ENCODE data around the gene GIPC1.
"Not testable (repeated sequence)": the region's sequence is repeated elsewhere in the genome, so short reads cannot be mapped to it uniquely, and the experiment has no call there.

The GIPC1 gene, protein sequence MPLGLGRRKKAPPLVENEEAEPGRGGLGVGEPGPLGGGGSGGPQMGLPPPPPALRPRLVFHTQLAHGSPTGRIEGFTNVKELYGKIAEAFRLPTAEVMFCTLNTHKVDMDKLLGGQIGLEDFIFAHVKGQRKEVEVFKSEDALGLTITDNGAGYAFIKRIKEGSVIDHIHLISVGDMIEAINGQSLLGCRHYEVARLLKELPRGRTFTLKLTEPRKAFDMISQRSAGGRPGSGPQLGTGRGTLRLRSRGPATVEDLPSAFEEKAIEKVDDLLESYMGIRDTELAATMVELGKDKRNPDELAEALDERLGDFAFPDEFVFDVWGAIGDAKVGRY

DNA sequence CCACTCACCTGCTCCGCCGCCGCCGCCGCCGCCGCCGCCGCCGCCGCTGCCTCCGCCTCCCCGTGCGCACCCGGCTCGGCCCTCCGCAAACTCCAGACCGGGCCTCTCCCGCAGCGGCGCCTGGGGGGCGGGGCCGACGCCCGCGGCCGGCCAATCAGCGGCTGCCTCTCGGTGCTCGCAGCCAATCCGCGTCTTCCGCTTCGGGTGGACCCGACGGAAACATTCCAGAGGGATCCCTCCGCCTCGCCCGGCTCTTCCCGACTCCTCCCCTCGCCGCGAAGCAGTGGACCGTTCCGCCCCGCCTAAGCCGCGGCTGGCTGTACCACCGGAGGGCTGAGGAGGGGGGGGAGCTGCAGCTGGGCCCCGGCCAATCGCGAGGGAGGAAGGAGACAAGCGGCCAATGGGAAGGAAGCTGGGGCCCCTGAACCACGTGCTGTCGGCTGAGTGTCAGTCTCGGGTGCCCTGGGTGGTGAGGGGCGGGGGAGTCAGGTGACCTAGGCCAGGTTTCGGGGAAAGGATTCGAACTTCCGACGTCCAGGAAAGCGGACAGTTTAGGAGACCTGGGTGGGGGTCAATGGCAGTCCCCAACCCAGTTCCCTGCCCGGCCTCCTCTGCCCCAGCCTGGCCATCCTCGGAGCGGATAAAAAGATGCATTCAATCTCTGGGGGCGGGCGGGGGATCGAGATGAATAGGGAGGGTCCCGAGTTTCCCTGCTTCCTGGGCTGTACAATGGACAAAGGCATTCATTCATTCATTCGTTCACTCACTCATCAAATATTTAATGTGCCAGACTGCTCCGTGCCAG lies at the start of gene GIPC1:
Gene GIPC1 (minus strand): TSS at position 99 of the 805 bp plus-strand sequence. CDS start 13,151 bp downstream, outside the sequence.
- H3K4me1 ChIP-seq (ENCODE audit: insufficient read depth, low read length), result no peaks in the 10 kb centered on the region; the same call in 1 of the 2 replicates
- no peaks in the 10 kb centered on the region; the same call in 1 of the 2 replicates for H3K27me3 ChIP-seq (ENCODE audit: insufficient read depth, low read length)
- no peak within 1 kb of the TSS for H3K27ac ChIP-seq (ENCODE audit: low read length)
- H3K36me3 ChIP-seq (ENCODE audit: insufficient read depth, low read depth, low read length), result peaks cover 10% of the 10 kb centered on the region; the same call in 1 of the 2 replicates
- peak within 1 kb of the TSS; percentile 86 for H3K4me3 ChIP-seq (ENCODE audit: low read length)
- H3K9me3 ChIP-seq (ENCODE audit: insufficient read depth, low read depth, low read length), result no peaks in the 10 kb centered on the region
- peak within 1 kb of the TSS; percentile 78; the same call in 1 of the 2 replicates for H3K9ac ChIP-seq (ENCODE audit: low read depth, low read length)

DNA sequence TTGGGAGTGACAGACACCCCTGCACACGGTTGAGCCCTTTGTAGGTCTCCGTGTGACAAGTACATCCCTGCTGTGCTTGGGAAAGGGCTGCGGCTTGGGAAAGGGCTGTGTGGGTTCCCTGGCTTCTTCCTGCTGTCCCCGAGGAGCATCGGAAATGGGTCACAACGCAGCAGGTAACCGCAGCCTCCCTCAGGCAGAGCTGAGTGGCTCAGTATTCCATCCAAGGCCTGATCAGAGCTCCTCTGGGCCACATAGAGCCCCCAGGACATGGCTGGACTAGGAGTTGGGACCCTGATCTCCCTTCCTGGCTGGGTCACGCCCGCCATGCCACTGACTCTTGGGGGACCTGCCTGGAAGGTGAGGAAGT lies 49.8 kb upstream of the GIPC1 start:
- Histone ChIP-seq H3K4me3 (ENCODE audit: low read length) (no peak overlapping the region), H3K36me3 (ENCODE audit: insufficient read depth, low read depth, low read length) (no peaks in the 10 kb centered on the region), H3K4me1 (ENCODE audit: insufficient read depth, low read length) (no peaks in the 10 kb centered on the region), H3K9me3 (ENCODE audit: insufficient read depth, low read depth, low read length) (no peaks in the 10 kb centered on the region), H3K27ac (ENCODE audit: low read length) (no peak overlapping the region), H3K9ac (ENCODE audit: low read depth, low read length) (no peak overlapping the region), H3K27me3 (ENCODE audit: insufficient read depth, low read length) (no peaks in the 10 kb centered on the region)

DNA sequence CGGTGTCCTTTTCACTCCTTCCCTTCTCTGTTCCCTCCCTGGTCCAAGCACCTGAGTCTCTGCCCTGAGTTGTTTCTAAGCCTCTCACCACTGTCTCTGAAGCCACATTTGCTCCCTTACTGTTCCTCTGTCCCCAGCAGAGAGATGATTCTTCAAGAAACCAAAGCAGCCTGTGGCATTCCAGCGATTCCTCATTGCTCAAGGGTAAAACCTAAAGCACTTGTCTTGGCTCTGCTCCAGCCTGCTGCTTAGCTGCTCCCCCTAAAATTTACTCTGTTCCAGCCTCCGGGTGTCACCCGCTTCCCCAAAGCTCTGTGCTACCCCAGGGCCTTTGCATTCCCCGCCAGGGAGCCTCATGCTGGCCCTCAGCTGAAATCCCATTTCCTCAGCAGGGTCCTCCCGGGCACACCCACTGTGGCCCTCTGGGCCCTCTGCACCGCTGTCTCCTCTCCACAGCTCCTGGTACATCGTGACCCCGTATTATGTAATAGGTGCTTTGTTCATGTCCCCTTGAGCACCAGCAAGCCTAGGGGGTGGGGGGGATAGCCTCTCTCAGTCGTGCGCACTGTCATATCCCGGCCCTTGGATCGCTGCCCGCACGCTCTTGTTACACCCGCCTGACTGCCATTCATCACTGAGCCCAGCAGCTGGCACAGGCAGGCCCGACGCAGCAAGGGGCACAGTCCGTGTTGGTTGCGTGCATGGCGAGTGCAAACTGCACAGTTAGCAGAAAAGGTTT lies 49.2 kb upstream of the GIPC1 start:
- Histone ChIP-seq H3K27me3 (ENCODE audit: insufficient read depth, low read length) (no peaks in the 10 kb centered on the region), H3K4me1 (ENCODE audit: insufficient read depth, low read length) (no peaks in the 10 kb centered on the region), H3K4me3 (ENCODE audit: low read length) (no peak overlapping the region), H3K9me3 (ENCODE audit: insufficient read depth, low read depth, low read length) (no peaks in the 10 kb centered on the region), H3K9ac (ENCODE audit: low read depth, low read length) (no peak overlapping the region), H3K36me3 (ENCODE audit: insufficient read depth, low read depth, low read length) (no peaks in the 10 kb centered on the region), H3K27ac (ENCODE audit: low read length) (no peak overlapping the region)

DNA sequence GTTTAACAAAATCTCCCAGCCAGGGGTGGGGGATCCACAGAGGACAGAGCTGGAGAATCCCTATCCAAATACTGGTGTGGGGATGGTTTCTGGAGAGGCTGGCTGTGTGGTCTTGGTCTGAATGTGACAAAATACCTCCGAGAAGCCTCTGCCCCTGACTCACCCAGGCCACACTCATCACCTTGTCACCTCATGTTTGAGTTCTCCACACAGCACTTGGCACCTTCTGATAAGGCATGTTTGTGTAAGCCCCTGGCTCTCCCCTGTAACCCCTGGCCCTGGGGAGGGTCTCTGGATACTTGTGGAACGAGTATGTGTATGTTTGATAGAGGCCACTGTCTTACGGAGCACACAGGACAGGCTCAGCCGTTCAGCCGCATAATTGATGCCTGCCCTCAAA lies 48.1 kb upstream of the GIPC1 start:
- H3K9ac ChIP-seq (ENCODE audit: low read depth, low read length), result no peak overlapping the region
- no peaks in the 10 kb centered on the region for H3K27me3 ChIP-seq (ENCODE audit: insufficient read depth, low read length)
- H3K4me3 ChIP-seq (ENCODE audit: low read length), result no peak overlapping the region
- no peaks in the 10 kb centered on the region for H3K36me3 ChIP-seq (ENCODE audit: insufficient read depth, low read depth, low read length)
- H3K27ac ChIP-seq (ENCODE audit: low read length), result no peak overlapping the region
- H3K4me1 ChIP-seq (ENCODE audit: insufficient read depth, low read length), result no peaks in the 10 kb centered on the region
- H3K9me3 ChIP-seq (ENCODE audit: insufficient read depth, low read depth, low read length), result no peaks in the 10 kb centered on the region

DNA sequence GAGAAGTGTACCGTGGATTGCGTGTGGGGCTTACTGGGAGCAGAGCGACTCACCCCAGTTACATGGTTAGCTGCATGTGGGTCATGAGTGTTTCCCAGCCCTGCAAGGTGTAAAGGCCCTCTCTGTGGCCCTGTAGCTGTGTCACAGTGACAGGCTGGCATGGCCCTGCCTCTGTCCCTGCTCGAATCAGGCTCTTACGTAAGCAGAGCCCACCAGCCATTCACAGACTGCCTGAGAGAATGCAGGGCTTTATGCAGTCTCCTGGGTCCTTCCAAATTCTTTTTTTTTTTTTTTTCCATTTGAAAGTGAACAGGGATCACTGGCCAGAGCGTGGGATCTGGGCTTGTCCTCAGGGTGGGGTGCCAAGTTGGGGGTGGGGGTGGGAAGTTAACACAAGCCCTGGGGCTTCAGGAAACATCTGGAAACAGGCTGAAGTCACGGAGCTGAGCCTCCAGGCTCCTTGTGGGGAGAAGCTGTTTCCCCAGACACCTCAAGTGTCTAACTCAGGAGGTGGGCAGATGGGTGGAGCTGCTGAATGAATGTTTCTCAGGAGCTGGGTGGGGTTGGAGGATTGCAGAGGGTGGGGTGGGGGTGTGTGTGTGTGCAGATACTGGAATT lies 46.9 kb upstream of the GIPC1 start:
- no peaks in the 10 kb centered on the region for H3K36me3 ChIP-seq (ENCODE audit: insufficient read depth, low read depth, low read length)
- H3K9ac ChIP-seq (ENCODE audit: low read depth, low read length), result no peak overlapping the region; the same call in 1 of the 2 replicates
- H3K27me3 ChIP-seq (ENCODE audit: insufficient read depth, low read length), result no peaks in the 10 kb centered on the region
- no peaks in the 10 kb centered on the region for H3K4me1 ChIP-seq (ENCODE audit: insufficient read depth, low read length)
- no peak overlapping the region for H3K27ac ChIP-seq (ENCODE audit: low read length)
- no peak overlapping the region for H3K4me3 ChIP-seq (ENCODE audit: low read length)
- H3K9me3 ChIP-seq (ENCODE audit: insufficient read depth, low read depth, low read length), result no peaks in the 10 kb centered on the region

DNA sequence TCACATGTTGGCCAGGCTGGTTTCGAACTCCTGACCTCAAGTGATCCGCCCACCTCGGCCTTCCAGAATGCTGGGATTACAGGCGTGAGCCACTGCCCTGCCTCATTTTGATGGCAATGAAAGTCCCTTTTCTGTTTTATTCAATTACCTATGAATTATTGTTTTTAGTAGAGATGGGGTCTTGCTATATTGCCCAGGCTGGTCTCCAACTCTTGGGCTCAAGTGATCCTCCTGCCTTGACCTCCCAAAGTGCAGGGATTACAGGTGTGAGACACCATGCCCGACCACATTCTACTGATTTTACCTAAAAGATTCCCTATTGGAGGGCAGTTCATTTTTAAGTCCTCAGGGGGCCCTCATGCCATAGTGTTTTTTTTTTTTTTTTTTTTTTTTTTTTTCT lies 46.1 kb upstream of the GIPC1 start:
- not testable (repeated sequence) for H3K4me1 ChIP-seq (ENCODE audit: insufficient read depth, low read length); H3K27me3 ChIP-seq (ENCODE audit: insufficient read depth, low read length)

DNA sequence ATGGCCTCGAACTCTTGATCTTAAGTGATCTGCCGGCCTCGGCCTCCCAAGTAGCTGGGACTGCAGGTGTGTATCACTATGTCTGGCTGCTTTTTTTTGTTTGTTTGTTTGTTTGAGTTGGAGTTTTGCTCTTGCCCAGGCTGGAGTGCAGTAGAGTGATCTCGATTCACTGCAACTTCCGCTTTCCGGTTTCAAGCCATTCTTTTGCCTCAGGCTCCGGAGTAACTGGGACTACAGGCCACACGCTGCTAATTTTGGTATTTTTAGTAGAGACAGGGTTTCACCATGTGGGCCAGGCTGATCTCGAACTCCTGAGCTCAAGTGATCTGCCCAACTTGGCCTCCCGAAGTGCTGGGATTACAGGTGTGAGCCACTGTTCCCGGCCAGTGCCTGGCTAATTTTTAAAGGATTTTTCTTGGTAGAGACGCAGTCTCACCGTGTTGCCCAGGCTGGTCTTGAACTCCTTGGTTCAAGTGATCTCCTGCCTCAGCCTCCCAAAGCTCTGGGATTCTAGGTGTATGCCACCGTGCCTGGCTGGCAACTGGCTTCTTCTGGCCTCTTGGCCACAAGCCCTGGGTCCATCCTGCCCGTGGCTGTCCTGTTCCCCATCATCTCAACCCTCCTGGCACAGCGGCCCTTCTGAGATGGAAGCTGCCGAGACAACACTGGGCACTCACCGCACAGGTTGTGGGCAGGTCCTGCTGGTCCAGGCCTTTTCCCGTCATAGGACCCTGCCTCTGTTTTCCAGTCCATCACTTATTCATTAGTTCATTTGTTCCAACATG lies 45.0 kb upstream of the GIPC1 start:
- Histone ChIP-seq H3K4me1 (ENCODE audit: insufficient read depth, low read length) (no peaks in the 10 kb centered on the region; the same call in 1 of the 2 replicates), H3K27ac (ENCODE audit: low read length) (no peak overlapping the region), H3K9me3 (ENCODE audit: insufficient read depth, low read depth, low read length) (no peaks in the 10 kb centered on the region), H3K27me3 (ENCODE audit: insufficient read depth, low read length) (no peaks in the 10 kb centered on the region), H3K9ac (ENCODE audit: low read depth, low read length) (no peak overlapping the region), H3K36me3 (ENCODE audit: insufficient read depth, low read depth, low read length) (no peaks in the 10 kb centered on the region), H3K4me3 (ENCODE audit: low read length) (no peak overlapping the region)

More for the DNA sequence above, 46.1 kb upstream of the GIPC1 start:
- H3K9ac ChIP-seq (ENCODE audit: low read depth, low read length); H3K9me3 ChIP-seq (ENCODE audit: insufficient read depth, low read depth, low read length); H3K36me3 ChIP-seq (ENCODE audit: insufficient read depth, low read depth, low read length); H3K4me3 ChIP-seq (ENCODE audit: low read length); H3K27ac ChIP-seq (ENCODE audit: low read length): not testable (repeated sequence)

DNA sequence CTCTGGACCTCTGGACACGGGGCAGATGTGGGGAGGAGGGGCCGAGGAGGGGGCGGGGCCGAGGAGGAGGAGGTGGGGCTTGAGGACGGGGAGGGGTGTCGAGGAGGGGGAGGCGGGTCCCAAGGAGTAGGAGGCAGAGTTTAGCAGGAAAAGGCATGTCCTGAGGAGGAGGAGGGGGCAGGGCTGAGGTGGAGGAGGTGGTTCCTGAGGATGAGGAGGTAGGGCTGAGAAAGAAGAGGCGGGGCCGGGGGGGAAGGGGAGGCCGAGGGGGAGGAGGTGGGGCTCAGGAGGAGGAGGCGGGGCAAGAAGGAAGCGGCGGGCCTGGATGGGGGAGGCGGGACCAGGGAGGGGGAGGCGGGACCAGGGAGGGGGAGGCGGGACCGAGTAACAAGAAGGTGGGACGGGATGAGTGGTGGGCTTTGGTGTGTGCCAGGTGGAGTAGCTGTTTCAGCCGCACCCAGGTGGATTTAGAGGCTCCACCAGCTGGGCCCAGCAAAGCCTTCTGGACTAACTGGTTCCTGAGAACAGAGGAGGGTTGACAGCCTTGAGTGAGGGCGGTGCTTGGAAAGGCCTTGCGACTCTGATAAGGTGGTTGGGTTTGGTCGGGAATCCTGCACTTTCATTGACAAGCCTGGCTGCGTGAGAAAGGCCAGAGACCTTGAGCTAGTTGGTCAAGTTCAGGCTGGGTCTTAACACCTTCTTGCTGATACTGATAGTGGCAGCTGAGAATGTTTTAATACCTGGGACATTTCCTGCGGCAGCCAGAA lies 41.2 kb upstream of the GIPC1 start:
- H3K36me3 ChIP-seq (ENCODE audit: insufficient read depth, low read depth, low read length), result no peaks in the 10 kb centered on the region
- peak overlapping the region; percentile 40 for H3K4me3 ChIP-seq (ENCODE audit: low read length)
- H3K4me1 ChIP-seq (ENCODE audit: insufficient read depth, low read length), result no peaks in the 10 kb centered on the region; the same call in 1 of the 2 replicates
- no peak overlapping the region for H3K27ac ChIP-seq (ENCODE audit: low read length)
- no peak overlapping the region for H3K9ac ChIP-seq (ENCODE audit: low read depth, low read length)
- no peaks in the 10 kb centered on the region for H3K27me3 ChIP-seq (ENCODE audit: insufficient read depth, low read length)
- H3K9me3 ChIP-seq (ENCODE audit: insufficient read depth, low read depth, low read length), result no peaks in the 10 kb centered on the region

DNA sequence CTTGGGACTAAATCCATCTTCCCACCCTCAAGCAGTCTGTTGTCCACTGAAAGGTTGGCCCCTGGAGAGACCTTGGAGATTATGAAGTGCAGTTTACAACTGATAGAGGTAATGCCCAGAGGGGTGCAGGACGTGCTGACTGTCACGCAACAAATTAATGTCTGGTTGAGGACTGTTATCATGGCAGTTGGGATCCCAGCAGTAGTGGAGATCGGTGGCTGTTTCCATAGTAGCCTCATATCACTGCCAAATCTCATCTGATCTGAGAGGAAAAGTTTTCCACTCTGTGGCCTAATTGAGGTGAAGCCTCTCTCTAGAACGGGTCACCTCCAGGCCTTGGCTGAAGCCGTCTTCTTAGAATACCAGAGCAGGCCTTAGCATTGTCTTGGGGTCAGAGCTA lies 37.5 kb upstream of the GIPC1 start:
- H3K4me3 ChIP-seq (ENCODE audit: low read length), result no peak overlapping the region
- H3K27ac ChIP-seq (ENCODE audit: low read length), result no peak overlapping the region
- H3K27me3 ChIP-seq (ENCODE audit: insufficient read depth, low read length), result no peaks in the 10 kb centered on the region
- H3K9ac ChIP-seq (ENCODE audit: low read depth, low read length), result no peak overlapping the region
- no peaks in the 10 kb centered on the region for H3K9me3 ChIP-seq (ENCODE audit: insufficient read depth, low read depth, low read length)
- H3K4me1 ChIP-seq (ENCODE audit: insufficient read depth, low read length), result no peaks in the 10 kb centered on the region; the same call in 1 of the 2 replicates
- no peaks in the 10 kb centered on the region for H3K36me3 ChIP-seq (ENCODE audit: insufficient read depth, low read depth, low read length)

DNA sequence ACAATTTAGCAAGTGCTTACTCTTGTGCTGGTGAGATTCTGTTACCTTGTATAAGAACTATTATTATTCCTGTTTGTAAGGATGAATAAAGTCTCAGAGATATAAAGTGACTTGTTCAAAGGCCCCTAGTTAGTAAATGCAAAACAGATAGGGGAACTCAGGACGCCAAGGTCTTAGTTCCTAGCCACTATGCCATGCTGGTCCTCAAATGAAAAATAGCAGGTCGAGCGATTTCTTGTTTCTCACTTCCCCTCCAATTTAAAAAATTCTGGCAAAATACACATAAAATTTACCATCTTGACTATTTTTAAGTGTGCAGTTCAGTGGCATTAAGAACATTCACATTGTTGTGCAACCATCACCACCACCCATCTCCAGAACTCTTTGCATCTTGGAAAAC lies 34.6 kb upstream of the GIPC1 start:
- H3K9ac ChIP-seq (ENCODE audit: low read depth, low read length), result peak overlapping the region; percentile 92; the same call in 1 of the 2 replicates
- H3K36me3 ChIP-seq (ENCODE audit: insufficient read depth, low read depth, low read length), result no peaks in the 10 kb centered on the region
- H3K4me3 ChIP-seq (ENCODE audit: low read length), result peak overlapping the region; percentile 98
- H3K9me3 ChIP-seq (ENCODE audit: insufficient read depth, low read depth, low read length), result no peaks in the 10 kb centered on the region
- no peaks in the 10 kb centered on the region for H3K4me1 ChIP-seq (ENCODE audit: insufficient read depth, low read length)
- H3K27ac ChIP-seq (ENCODE audit: low read length), result no peak overlapping the region
- H3K27me3 ChIP-seq (ENCODE audit: insufficient read depth, low read length), result no peaks in the 10 kb centered on the region

Data from iPS-20b (cell line).